Activated CD4-positive, alpha-beta T cell treated with anti-CD3 and anti-CD28 coated beads, Interleukin-2, amount 50 U/mL, for 16 hours (primary cell): ENCODE data around the gene TRIM73.
A peak's percentile ranks its signal among the peaks of the same experiment; 100 is the strongest.
"Not testable (repeated sequence)": the region's sequence is repeated elsewhere in the genome, so short reads cannot be mapped to it uniquely, and the experiment has no call there.

Experiments
- DNase-seq: peaks from one replicate; pipeline ENCODE4 v3.0.0-alpha.2; 2020

TRIM73 gene

GRCh38 chr7:75395329-75395728 is at the start of gene TRIM73:
TSS of gene TRIM73 (plus strand) at chr7:75395629. CDS start at chr7:75398934, 3,305 bp downstream.
- not testable (repeated sequence) for DNase-seq

GRCh38 chr7:75358671-75359541 is 36.5 kb upstream of the TRIM73 start:
- DNase-seq, result peak; percentile 61

- DNase-seq, result not testable (repeated sequence)
Measured at GRCh38 chr7:75359542-75359848, 35.9 kb upstream of the TRIM73 start.

- not testable (repeated sequence) for DNase-seq
Measured at GRCh38 chr7:75364079-75364478, 31.4 kb upstream of the TRIM73 start.

- DNase-seq, result not testable (repeated sequence)
Measured at GRCh38 chr7:75366643-75367042, 28.8 kb upstream of the TRIM73 start.

- not testable (repeated sequence) for DNase-seq
Measured at GRCh38 chr7:75367313-75367712, 28.1 kb upstream of the TRIM73 start.

GRCh38 chr7:75374144-75374518 is 21.3 kb upstream of the TRIM73 start:
- not testable (repeated sequence) for DNase-seq

- not testable (repeated sequence) for DNase-seq
Measured at GRCh38 chr7:75374519-75375317, 20.7 kb upstream of the TRIM73 start.

GRCh38 chr7:75393194-75393593 is 2.2 kb upstream of the TRIM73 start:
- DNase-seq, result not testable (repeated sequence)

GRCh38 chr7:75397865-75398264 is 2.4 kb downstream of the TRIM73 start:
- DNase-seq, result not testable (repeated sequence)

- not testable (repeated sequence) for DNase-seq
Measured at GRCh38 chr7:75398771-75399700, 3.6 kb downstream of the TRIM73 start.

- DNase-seq, result not testable (repeated sequence)
Measured at GRCh38 chr7:75400575-75400974, 5.1 kb downstream of the TRIM73 start.

- DNase-seq, result not testable (repeated sequence)
Measured at GRCh38 chr7:75403455-75404443, 8.3 kb downstream of the TRIM73 start.

GRCh38 chr7:75404663-75405062 is 9.2 kb downstream of the TRIM73 start:
- DNase-seq, result not testable (repeated sequence)

GRCh38 chr7:75409880-75410822 is 14.7 kb downstream of the TRIM73 start:
- DNase-seq, result not testable (repeated sequence)

GRCh38 chr7:75410823-75411173 is 15.4 kb downstream of the TRIM73 start:
- DNase-seq, result not testable (repeated sequence)

- not testable (repeated sequence) for DNase-seq
Measured at GRCh38 chr7:75414204-75414603, 18.8 kb downstream of the TRIM73 start.

- not testable (repeated sequence) for DNase-seq
Measured at GRCh38 chr7:75414708-75415427, 19.4 kb downstream of the TRIM73 start.

- DNase-seq, result not testable (repeated sequence)
Measured at GRCh38 chr7:75415428-75415817, 20.0 kb downstream of the TRIM73 start.
